Measurements from ENCODE around the gene KPRP. TPM values are rescaled to one million over a fixed set of nuclear protein-coding genes. Genes with fewer than 3 reads are reported as not detected.

The KPRP gene
- total and polyA plus RNA-seq, 2 of the 13 experiments (the other 11 are each of a cell fraction or from before 2014, with no cell fraction given) = not detected

- no peaks in the 10 kb centered on the region for H4K20me1 ChIP-seq (ENCODE audit: insufficient read depth, low read length)
- ChIA-PET POLR2A (no interaction called here), CTCF (ENCODE audit: low intra/inter-chr PET ratio, low total read pairs) (no interaction called here)
- intact Hi-C loops (cut with micrococcal nuclease; ENCODE audit: unreplicated experiment) (no loop called here), in situ Hi-C loops (cut with HindIII; ENCODE audit: extremely low pct_ligation_motif_present, low pct_unique_long_range_greater_than_20kb) (no loop called here)
- WGBS (ENCODE audit: low lambda C conversion rate) = 8% methylated on average over 1 of the region's 1 CpG
- H3K27me3 ChIP-seq (ENCODE audit: control insufficient read depth in 1 of 2, insufficient read depth in 2 of 2, low read length in 2 of 2) = no peaks in the 10 kb centered on the region
- no peak overlapping the region for H3K9ac ChIP-seq (ENCODE audit: insufficient read depth, low read depth, low read length)
- DNase-seq (ENCODE audit: low spot score) (no peak), ATAC-seq (no peak), FAIRE-seq (no peak)
- H3K79me2 ChIP-seq (ENCODE audit: insufficient read depth, low read length) = no peaks in the 10 kb centered on the region
- no peak overlapping the region for H3K4me3 ChIP-seq (replicated peaks in 1 of 3; ENCODE audit: insufficient read depth in 1 of 3, low read depth in 2 of 3, low read length in 3 of 3)
- no peak overlapping the region for H2AFZ ChIP-seq (ENCODE audit: low read length)
- H3K36me3 ChIP-seq (replicated peaks in 1 of 2; ENCODE audit: control insufficient read depth in 1 of 2, insufficient read depth in 2 of 2, low read length in 2 of 2) = no peaks in the 10 kb centered on the region
- no peak overlapping the region for H3K4me2 ChIP-seq (ENCODE audit: low read depth, low read length)
- no peaks in the 10 kb centered on the region for H3K4me1 ChIP-seq (ENCODE audit: insufficient read depth, low read length)
- no TSS peak for BruUV-seq (replicated peaks)
- H3K27ac ChIP-seq (ENCODE audit: extremely low read length, insufficient read depth, low read length) = no peak overlapping the region
- H3K9me3 ChIP-seq (ENCODE audit: low read length) = no peaks in the 10 kb centered on the region
- TF ChIP-seq EZH2 (conservative IDR thresholded peaks at IDR 0.05; ENCODE audit: low read depth, low read length) (no peak), TBX2 (CRISPR knock-in tag; IDR thresholded peaks at IDR 0.05; ENCODE audit: borderline replicate concordance) (no peak), ASH2L (IDR thresholded peaks at IDR 0.05; ENCODE audit: insufficient read length, low read depth, low read length) (no peak), ZNF513 (CRISPR knock-in tag; conservative IDR thresholded peaks at IDR 0.05) (no peak), PITX1 (CRISPR knock-in tag; IDR thresholded peaks at IDR 0.05) (no peak), E2F2 (CRISPR knock-in tag; IDR thresholded peaks at IDR 0.05; ENCODE audit: borderline replicate concordance) (no peak), LCORL (IDR thresholded peaks at IDR 0.05) (no peak), LCORL (CRISPR knock-in tag; IDR thresholded peaks at IDR 0.05) (no peak), BRD4 (CRISPR knock-in tag; IDR thresholded peaks at IDR 0.05) (no peak), CENPT (CRISPR knock-in tag; IDR thresholded peaks at IDR 0.05; ENCODE audit: low read depth) (no peak), KLF12 (CRISPR knock-in tag; IDR thresholded peaks at IDR 0.05; ENCODE audit: borderline replicate concordance) (no peak), ZBTB40 (IDR thresholded peaks at IDR 0.05) (no peak), ZBTB40 (CRISPR knock-in tag; IDR thresholded peaks at IDR 0.05) (no peak)
These were observed 28.8 kb upstream of the KPRP start for GRCh38 chr1:152728986-152729385.
